Stimulated activated CD4-positive, alpha-beta T cell treated with anti-CD3 and anti-CD28 coated beads, Interleukin-2, amount 100 ng/mL, for 24 hours (primary cell): ENCODE data around the gene MCM7.
A peak's percentile ranks its signal among the peaks of the same experiment; 100 is the strongest.

Experiments used
- DNase-seq, 2 donors: peaks; one replicate each; pipeline ENCODE4 v3.0.0-alpha.2; 2020

MCM7 gene

DNA sequence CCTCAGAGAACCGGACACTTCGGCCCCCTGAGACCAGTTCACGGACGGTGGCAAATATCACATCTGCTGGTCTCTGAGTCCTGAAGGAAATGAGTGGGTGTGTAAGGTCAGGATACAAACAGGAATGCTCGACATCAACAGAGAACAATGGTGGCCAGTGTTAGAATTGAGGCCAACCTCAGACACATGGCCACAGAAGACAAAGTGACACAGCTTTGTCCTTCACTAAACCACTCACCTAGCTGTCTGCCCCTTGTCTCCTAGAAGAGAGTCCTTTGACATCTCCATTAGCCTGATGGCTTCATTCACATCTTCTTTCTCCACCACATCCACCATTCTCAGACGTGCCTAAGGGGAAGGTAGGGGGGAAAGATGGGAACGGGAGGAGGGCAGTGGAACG, 8.1 kb downstream of the MCM7 start:
- no peak for DNase-seq

DNA sequence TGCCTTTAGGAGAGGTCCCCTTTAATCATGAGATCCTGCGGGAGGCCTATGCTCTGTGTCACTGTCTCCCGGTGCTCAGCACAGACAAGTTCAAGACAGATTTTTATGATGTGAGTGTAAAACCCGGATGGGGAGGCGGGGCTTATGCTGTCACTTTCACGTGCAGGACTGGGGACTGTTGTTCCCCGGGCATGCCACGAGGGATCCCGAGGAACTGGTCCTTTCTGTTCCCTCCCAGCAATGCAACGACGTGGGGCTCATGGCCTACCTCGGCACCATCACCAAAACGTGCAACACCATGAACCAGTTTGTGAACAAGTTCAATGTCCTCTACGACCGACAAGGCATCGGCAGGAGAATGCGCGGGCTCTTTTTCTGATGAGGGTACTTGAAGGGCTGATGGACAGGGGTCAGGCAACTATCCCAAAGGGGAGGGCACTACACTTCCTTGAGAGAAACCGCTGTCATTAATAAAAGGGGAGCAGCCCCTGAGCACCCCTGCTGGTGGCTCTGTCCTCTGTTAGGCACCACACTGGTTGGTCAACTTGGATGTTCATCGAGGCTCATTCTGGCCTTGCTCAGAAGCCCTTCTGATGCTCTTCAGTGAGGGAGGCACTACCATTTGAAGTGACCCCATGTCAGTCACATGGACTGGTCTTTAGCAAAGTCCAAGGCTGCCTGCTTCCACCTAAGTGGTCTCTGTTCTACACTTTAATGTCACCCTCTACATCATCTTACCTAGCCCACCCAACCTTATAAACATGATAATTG, 9.6 kb downstream of the MCM7 start:
- DNase-seq = peak; percentile 31 to 40

DNA sequence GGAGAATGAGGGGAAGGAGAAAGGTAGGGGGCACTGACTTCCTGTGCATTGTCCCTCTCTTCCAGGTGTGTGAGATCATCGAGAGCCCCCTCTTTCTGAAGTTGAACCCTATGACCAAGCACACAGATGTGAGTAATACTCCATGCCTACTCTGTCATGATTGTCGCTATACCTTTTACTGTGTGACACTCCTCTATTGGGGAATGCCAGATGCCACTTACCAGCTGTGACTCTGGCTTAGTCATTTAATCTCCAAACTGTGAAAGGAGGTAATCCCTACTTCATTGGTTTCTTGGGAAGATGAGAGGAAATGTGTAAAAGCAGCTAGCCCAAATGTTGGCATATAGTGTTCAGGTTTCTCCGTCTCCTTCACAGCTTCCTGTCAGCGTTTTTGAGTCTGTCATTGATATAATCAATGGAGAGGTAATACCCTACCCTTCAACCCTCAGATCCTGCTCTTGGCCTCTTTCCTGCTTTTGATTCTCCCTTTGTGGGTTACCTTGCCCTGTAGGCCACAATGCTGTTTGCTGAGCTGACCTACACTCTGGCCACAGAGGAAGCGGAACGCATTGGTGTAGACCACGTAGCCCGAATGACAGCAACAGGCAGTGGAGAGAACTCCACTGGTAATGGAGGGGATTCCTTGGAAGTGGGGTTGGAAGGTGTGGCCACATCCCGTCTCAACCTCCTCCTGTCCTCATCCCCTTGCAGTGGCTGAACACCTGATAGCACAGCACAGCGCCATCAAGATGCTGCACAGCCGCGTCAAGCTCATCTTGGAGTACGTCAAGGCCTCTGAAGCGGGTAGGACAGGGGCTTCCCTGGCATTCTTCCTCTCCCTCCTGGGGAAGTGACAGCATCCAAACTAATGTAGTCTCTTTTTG, 10.4 kb downstream of the MCM7 start:
- DNase-seq = no peak

DNA sequence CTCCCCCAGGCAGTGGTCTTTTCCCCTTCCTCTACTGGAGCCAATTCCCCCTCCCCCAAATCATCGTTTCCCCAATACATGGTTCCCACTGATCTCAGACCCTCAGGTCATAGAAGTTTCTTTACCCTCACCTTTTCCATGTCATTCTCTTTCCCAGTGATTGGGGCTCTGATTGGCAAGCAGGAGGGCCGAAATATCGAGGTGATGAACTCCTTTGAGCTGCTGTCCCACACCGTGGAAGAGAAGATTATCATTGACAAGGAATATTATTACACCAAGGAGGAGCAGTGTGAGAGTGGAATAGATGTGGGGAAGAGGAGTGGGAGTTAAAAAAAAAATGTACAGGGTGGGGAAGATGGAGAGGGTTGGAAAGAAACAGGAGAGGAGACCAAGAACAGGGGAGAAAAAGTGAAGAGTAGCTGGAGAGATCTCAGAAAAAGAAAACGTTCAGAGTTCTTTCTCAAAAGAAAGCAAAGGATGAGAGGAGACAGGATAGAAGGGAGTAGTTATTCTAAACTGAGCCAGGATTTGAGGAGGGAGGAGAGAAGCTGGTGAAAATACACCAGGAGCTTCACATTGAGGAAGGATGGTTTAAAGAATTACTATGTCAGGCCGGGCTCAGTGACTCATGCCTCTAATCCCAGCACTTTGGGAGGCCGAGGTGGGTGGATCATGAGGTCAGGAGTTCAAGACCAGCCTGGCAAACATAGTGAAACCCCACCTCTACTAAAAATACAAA, 11.6 kb downstream of the MCM7 start:
- DNase-seq = no peak

DNA sequence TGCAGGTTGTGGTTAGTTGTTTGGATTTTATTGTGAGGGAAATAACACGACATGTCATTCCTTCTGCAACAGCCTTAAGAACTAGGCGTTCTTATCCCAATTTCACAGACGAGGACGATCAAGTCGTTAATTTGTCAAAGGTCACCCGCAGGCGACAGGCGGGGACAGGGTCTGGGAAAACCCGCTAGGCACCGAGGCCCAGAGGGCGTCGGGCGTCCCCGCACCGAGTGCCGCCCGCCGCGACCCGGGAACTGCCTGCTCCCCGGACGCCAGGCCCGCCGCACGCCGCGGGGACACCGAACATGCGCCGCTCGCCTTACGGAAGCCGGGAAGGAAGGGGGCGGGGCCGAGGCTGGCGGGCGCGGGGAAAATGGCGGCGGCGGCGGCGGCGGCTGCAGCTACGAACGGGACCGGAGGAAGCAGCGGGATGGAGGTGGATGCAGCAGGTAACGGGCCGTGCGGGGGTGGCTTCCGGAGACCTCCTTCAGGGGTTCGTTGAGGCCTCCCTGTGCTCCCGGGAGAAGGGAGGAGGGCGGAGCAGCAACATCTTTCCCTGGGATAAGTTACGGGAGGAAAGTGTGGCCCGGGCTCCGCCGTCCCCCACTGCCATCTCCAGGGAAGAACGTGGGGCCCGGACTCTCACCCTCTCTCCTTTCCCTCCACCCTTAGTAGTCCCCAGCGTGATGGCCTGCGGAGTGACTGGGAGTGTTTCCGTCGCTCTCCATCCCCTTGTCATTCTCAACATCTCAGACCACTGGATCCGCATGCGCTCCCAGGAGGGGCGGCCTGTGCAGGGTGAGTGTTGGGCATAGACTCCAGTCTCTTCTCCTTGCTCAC, 12.4 kb downstream of the MCM7 start, which contains the start of gene COPS6:
COPS6 (plus strand) TSS at position 349 of the 837 bp plus-strand sequence; CDS start at position 371, 22 bp downstream.
- DNase-seq = peak; percentile 91 to 92

DNA sequence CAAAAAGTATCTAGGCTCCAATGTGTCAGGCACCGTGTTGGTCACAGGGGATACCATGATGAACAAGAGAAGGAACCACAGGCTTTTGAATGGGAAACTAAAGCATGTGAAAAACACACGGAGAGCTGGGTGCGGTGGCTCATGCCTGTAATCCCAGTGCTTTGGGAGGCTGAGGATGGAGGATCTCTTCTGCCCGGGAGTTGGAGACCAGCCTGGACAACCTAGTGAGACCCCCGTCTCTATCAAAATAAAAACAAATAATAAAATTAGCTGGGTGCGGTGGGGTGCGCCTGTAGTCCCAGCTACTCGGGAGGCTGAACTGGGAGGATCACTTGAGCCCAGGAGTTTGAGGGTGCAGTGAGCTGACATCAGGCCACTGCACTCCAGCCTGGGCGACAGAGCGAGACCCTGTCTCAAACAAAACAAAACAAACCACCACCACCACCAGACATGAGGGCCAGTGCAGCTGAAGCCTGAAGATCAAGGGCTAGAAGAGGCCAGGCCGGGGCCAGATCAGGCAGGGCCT, 13.0 kb downstream of the MCM7 start:
- DNase-seq = no peak

DNA sequence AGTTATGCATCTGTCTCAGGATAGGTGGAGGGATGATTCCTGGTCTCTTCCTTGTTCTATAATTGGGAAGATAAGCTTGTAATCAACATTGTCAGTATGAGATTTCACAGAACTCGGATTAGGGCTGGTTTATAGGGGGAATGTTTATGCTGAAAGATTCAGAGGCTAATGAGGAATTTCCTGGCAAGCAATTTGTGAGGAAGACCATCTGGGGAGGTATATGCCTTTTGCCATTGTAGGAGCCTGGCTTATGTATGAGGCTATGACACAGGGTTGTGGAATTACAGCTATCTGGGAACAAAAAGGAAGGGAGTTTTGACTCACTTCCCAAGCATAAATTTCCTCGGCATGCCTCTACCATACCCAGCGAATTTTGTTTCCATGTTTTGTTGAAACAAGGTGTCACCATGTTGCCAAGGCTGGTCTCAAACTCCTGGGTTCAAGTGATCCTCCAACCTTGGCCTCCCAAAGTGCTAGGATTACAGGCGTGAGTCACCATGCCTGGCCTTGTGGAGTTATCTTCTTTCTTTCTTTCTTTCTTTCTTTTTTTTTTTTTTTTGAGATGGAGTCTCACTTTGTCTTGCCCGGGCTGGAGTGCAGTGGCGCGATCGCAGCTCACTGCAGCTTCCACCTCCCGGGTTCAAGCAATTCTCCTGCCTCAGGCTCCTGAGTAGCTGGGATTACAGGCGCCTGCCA, 14.0 kb downstream of the MCM7 start:
- no peak for DNase-seq

DNA sequence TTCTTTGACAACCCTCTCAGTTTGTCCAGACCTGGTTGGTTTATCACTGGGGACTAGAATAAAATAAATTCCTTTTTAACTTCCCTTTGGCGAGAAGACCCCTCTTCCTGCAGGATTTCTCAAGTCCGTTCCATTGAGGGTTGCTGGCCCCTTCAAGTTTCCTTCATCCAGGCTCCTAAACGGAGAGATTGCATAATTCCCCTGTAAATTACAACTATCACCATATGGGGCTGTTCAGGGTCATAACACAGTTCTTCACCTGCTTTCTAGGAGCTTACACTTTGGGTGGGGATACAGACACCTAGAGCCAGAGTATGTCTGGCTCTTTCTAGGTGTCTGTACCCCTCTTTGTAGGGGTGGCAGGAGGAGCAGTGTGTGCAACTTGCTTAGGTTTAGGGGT, 15.7 kb downstream of the MCM7 start:
- DNase-seq = no peak

DNA sequence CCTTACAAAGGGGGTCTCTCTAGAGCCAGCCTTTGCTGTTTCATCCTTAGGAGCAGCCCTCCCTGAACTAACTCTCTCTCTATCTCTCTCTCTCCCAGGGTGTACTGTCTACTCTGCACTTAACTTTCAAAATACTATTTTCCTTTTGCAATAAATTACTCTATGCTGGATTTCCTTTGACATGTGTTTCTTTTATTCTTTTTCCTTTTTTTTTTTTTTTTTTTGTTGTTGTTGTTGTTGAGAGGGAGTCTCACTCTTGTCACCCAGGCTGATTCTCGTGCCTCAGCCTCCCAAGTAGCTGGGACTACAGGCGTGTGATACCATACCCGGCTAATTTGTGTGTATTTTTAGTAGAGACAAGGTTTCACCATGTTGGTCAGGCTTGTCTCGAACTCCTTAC, 18.2 kb downstream of the MCM7 start:
- DNase-seq = no peak

DNA sequence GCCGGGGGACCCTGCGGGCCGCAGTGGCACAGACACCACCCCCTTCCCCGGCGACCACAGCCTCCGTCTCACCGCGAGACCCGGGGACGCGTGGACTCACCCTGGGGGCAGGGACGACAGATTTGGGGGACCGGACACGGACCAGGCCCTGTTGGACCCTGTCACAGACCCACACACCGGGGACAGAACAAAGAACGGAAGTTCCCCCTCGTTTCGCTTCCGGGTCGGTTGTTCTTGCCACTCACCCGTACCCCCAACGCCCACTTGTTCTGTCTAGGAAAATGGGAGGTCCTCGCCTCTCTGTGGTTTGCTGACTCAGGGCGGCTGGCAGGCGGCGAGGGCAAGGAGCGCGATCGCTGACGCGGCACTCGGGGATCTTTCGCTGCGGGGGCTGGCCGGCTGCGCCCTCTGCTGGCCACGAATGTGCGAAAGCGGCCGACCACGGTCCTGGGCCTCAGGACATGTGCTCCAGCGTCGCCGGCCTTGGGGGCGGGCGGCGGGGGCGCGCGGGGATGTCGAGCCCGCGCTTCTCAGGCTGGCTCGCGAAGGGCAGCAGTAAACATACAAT, 19.6 kb downstream of the MCM7 start, which contains the start of gene ZNF3:
ZNF3 (minus strand) TSS at position 189 of the 568 bp plus-strand sequence. CDS start 4,366 bp downstream, outside the sequence.
- DNase-seq = peak; percentile 97 to 98

DNA sequence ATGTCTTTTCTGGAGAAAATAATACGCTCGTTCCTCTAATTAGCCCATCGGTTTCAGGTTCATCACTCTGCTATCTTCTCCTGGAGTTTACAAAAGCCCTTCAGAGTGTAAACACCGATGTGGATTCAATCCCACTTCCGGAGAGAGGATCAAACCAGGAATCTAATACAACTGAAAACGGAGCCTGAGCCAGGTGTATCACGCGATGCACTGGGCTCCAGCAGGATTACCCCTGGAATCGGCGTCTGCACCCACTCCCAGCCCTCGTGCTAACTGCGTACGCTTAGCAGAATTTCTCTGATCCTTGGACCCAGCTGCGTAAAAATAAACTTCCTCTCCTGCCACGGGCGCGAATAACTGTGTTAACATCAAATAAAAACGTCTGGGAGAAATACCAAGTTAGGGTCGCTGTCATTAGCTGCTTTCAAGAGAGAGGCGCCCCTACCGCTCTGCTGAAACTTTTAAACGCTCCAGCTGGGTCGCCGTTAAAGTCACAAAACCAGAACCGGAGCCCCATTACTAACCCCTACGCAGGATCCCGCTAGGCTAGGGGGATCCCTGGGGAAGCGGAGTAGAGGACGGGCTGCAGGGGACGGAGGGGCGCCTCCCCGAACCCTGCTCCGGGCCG, 20.2 kb downstream of the MCM7 start:
- no peak for DNase-seq

DNA sequence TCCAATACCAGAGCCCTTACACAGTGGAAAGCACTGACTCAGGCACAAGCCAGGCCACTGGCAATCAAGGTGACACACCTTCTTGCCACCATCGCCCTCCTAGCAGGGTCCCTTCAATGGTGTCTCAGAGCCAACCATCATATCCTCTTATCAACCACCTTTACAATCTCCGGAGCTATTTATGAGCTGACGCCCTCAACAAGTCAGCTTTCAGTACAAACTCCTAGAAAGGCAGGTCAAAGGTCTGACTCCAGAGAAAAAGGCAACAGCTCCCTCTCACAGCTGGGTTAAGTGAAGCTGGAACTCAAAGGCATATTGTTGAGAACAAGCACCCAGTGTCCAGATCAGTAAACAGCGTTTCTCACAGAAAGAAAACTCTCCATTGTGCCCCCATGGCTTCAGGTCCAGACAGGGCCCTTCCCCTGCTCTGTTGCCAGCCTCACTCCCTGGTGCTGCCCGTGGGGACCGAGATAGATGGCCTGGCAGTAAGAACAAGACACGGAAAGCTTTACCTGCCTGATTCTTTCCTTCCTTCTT, 22.1 kb downstream of the MCM7 start:
- no peak for DNase-seq

DNA sequence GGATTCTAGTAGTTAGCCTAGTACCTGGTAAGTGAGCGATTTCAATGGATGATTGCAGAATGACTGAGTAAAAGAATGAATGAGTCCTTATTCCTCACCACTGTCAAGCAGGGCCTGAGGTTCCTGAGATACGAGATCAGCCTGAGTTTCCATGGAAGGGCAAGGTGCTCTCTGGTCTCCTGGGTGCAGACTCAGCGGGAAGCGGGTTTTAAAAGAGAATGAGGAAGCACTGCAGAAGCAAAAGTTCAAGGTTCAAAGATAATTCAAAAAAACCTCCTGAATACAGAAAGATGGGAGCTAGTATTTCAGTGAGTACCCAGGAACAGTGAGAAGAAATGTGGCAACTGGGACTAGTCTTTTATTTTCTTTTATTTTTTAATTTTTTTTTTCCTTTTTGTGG, 24.0 kb downstream of the MCM7 start:
- DNase-seq = no peak

DNA sequence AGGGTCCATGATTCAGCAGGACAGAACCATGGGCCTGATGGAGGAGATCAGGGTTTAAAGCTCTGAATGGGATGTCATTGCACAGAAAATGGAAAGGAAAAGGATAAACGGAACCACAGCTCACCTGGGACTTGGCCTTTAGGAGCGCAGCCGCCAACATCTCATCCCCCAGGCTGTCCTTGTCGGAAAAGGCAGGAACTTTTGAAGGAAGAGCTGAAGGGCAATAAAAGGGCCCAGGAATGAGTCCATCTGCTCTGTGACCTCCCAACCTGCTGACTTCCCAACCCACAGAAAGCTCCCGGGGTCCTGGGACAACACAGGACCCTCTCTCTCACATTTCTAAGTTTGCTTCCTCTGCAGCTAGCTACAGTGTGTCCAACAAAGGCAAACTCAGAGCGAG, 25.8 kb downstream of the MCM7 start:
- no peak for DNase-seq

DNA sequence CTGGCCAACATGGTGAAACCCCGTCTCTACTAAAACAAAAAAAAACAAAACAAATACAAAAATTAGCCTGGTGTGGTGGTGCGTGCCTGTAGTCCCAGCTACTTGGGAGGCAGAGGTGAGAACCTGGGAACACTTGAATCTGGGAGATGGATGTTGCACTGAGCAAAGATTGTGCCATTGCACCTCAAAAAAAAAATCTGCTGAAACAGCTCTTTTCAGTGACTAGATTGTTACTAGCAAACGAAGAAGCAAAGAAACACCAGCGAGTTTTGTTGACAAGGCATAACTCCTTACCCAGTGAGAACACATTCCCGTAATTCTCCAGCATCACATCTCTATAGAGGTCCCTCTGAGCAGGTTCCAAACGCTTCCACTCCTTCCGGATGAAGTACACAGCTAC, 26.4 kb downstream of the MCM7 start:
- no peak for DNase-seq

DNA sequence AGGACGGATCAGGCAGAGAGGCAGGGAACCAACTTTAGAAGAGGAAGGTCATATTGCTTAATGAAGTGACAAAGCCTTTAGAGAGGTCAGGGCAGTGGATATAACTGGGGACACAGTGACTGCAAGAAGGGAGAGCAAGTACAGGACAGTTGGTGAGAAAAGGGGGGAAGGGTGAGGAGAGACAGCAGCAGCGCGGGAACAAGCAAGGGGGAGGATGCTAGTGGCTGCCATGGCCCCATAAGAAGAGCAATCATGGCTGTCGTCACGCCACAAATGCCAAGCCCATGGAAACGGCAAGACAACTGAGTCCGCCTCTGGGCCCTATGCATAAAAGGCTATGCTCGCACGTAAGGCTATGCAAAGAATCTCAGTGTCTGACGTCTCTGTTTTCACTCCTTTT, 28.7 kb downstream of the MCM7 start:
- DNase-seq = no peak

DNA sequence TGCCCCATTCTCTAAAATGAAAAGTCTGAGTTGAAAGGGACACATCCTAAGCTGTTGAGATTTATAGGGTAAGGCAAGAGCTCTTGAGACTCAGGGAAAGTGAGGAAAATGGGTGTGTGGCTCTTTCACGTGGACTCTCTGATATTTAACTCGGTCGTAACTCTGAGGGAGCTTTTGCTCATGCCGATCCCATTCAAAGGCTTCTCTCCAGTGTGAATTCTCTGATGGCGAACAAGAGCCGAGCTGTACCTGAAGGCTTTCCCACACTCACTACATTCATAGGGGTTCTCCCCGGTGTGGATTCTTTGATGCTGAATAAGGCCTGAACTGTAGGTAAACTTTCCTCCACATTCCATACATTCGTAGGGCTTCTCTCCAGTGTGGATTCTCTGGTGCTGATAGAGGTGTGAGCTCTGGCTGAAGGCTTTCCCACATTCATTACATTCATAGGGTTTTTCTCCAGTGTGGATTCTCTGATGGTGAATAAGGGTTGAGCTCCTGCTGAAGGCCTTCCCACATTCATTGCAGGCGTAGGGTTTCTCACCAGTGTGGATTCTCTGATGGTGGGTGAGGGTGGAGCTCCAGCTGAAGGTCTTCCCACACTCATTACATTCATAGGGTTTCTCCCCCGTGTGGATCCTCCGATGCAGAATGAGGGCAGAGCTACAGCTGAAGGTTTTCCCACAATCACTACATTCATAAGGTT, 30.0 kb downstream of the MCM7 start:
- no peak for DNase-seq

DNA sequence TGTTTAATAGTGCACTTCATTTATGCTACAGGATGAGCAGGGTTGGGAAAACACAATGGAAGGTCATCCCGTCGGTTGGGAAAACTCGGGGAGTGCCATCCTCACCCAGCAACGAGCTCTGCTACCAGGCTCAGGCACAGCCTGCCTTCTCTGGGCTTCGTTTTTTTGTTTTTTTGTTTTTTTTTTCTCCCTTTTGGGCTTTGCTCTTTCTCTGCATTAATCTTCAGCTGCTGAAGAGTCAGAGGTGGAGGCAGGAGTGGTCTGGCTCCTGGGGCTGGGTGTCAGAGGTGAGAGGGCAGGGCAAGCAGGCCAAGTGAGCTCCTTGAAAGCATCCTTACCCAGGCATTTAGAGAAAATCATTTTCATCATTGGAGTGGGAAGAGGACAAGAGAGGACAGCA, 31.2 kb downstream of the MCM7 start:
- no peak for DNase-seq

DNA sequence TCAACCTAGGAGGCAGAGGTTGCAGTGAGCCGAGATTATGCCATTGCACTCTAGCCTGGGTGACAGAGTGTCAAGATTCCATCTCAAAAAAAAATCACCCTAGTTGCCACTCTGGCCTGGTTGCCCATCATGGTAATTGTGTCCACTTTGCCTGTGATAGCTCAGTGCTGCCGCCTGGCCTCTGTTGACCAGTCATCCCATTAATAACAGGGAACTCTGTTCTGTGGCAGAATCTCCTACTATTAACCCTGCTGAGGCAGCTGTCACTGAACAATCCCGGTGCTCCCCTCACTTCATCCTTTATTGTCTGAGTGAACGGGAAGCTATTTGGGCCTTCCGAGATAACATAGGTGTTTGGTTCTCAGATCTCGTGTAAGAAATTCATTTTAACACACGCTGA, 34.2 kb downstream of the MCM7 start:
- no peak for DNase-seq
